ENCODE results near the gene ASCC1.

The ASCC1 gene

GRCh38 chr10:72074574-72075375 lies 141.3 kb downstream of the ASCC1 start:
- Mint-ChIP-seq H3K27ac (peak overlapping the region; percentile 59), H3K9me3 (no peaks in the 10 kb centered on the region), H3K4me1 (peaks cover 67% of the 10 kb centered on the region), H3K27me3 (no peaks in the 10 kb centered on the region), H3K4me3 (peak overlapping the region; percentile 38), H3K36me3 (peaks cover 22% of the 10 kb centered on the region)
- ATAC-seq, result no peak

GRCh38 chr10:72073708-72074573 lies 142.1 kb downstream of the ASCC1 start:
- ATAC-seq, result peak; percentile 44
- Mint-ChIP-seq H3K9me3 (no peaks in the 10 kb centered on the region), H3K4me1 (peaks cover 59% of the 10 kb centered on the region), H3K27ac (peak overlapping the region; percentile 85), H3K36me3 (peaks cover 30% of the 10 kb centered on the region), H3K27me3 (no peaks in the 10 kb centered on the region), H3K4me3 (peak overlapping the region; percentile 35)

GRCh38 chr10:72072639-72073038 lies 143.4 kb downstream of the ASCC1 start:
- Mint-ChIP-seq H3K4me3 (no peak overlapping the region), H3K4me1 (peaks cover 52% of the 10 kb centered on the region), H3K27me3 (no peaks in the 10 kb centered on the region), H3K9me3 (no peaks in the 10 kb centered on the region), H3K27ac (peak overlapping the region; percentile 36), H3K36me3 (peaks cover 42% of the 10 kb centered on the region)
- ATAC-seq, result no peak

GRCh38 chr10:72072046-72072445 lies 144.0 kb downstream of the ASCC1 start:
- ATAC-seq, result no peak
- Mint-ChIP-seq H3K36me3 (peaks cover 43% of the 10 kb centered on the region), H3K27ac (peak overlapping the region; percentile 36), H3K4me1 (peaks cover 48% of the 10 kb centered on the region), H3K27me3 (no peaks in the 10 kb centered on the region), H3K4me3 (no peak overlapping the region), H3K9me3 (no peaks in the 10 kb centered on the region)

GRCh38 chr10:72069751-72070526 lies 146.1 kb downstream of the ASCC1 start:
- H3K27me3 Mint-ChIP-seq, result no peaks in the 10 kb centered on the region
- no peak for ATAC-seq
- H3K4me1 Mint-ChIP-seq, result peaks cover 28% of the 10 kb centered on the region
- H3K36me3 Mint-ChIP-seq, result peaks cover 53% of the 10 kb centered on the region
- H3K4me3 Mint-ChIP-seq, result no peak overlapping the region
- no peaks in the 10 kb centered on the region for H3K9me3 Mint-ChIP-seq
- no peak overlapping the region for H3K27ac Mint-ChIP-seq

- H3K4me3 Mint-ChIP-seq, result no peak overlapping the region
Measured at GRCh38 chr10:72068901-72069446, 147.1 kb downstream of the ASCC1 start.

GRCh38 chr10:72068126-72068765 lies 147.8 kb downstream of the ASCC1 start:
- H3K9me3 Mint-ChIP-seq, result no peaks in the 10 kb centered on the region
- peak overlapping the region; percentile 18 for H3K27ac Mint-ChIP-seq
- H3K4me1 Mint-ChIP-seq, result peaks cover 14% of the 10 kb centered on the region
- no peak for ATAC-seq
- peaks cover 64% of the 10 kb centered on the region for H3K36me3 Mint-ChIP-seq
- no peak overlapping the region for H3K4me3 Mint-ChIP-seq
- no peaks in the 10 kb centered on the region for H3K27me3 Mint-ChIP-seq

More at GRCh38 chr10:72068901-72069446, 147.1 kb downstream of the ASCC1 start:
- H3K36me3 Mint-ChIP-seq, result peaks cover 58% of the 10 kb centered on the region
- peak overlapping the region; percentile 18 for H3K27ac Mint-ChIP-seq
- H3K9me3 Mint-ChIP-seq, result no peaks in the 10 kb centered on the region
- H3K27me3 Mint-ChIP-seq, result no peaks in the 10 kb centered on the region
- H3K4me1 Mint-ChIP-seq, result peaks cover 21% of the 10 kb centered on the region
- no peak for ATAC-seq

GRCh38 chr10:72067463-72068125 lies 148.5 kb downstream of the ASCC1 start:
- Mint-ChIP-seq H3K27ac (peak overlapping the region; percentile 18), H3K9me3 (no peaks in the 10 kb centered on the region)

GRCh38 chr10:72066318-72067284 lies 149.5 kb downstream of the ASCC1 start:
- Mint-ChIP-seq H3K36me3 (peaks cover 60% of the 10 kb centered on the region), H3K4me1 (peaks cover 11% of the 10 kb centered on the region), H3K4me3 (no peak overlapping the region), H3K9me3 (no peaks in the 10 kb centered on the region), H3K27me3 (no peaks in the 10 kb centered on the region), H3K27ac (no peak overlapping the region)
- no peak for ATAC-seq

More at GRCh38 chr10:72067463-72068125, 148.5 kb downstream of the ASCC1 start:
- Mint-ChIP-seq H3K4me1 (peaks cover 8% of the 10 kb centered on the region), H3K36me3 (peaks cover 66% of the 10 kb centered on the region), H3K4me3 (no peak overlapping the region), H3K27me3 (no peaks in the 10 kb centered on the region)
- ATAC-seq, result no peak

- H3K9me3 Mint-ChIP-seq, result no peaks in the 10 kb centered on the region
- peaks cover 55% of the 10 kb centered on the region for H3K36me3 Mint-ChIP-seq
- peaks cover 20% of the 10 kb centered on the region for H3K4me1 Mint-ChIP-seq
- H3K4me3 Mint-ChIP-seq, result no peak overlapping the region
- ATAC-seq, result no peak
- H3K27ac Mint-ChIP-seq, result no peak overlapping the region
- H3K27me3 Mint-ChIP-seq, result no peaks in the 10 kb centered on the region
Measured at GRCh38 chr10:72065439-72066025, 150.5 kb downstream of the ASCC1 start.

- peak overlapping the region; percentile 62 for H3K27ac Mint-ChIP-seq
Measured at GRCh38 chr10:72063703-72064391, 152.2 kb downstream of the ASCC1 start.

More at GRCh38 chr10:72063703-72064391, 152.2 kb downstream of the ASCC1 start:
- peaks cover 42% of the 10 kb centered on the region for H3K36me3 Mint-ChIP-seq
- H3K4me3 Mint-ChIP-seq, result no peak overlapping the region
- H3K27me3 Mint-ChIP-seq, result no peaks in the 10 kb centered on the region
- no peaks in the 10 kb centered on the region for H3K9me3 Mint-ChIP-seq
- no peak for ATAC-seq
- H3K4me1 Mint-ChIP-seq, result peaks cover 37% of the 10 kb centered on the region

Measured in stimulated activated memory B cell treated with anti-CD40 and anti-IgM and Interleukin-4, amounts not matched to agents 10 μg/mL and 1 μg/mL and 100 μg/mL, for 72 hours (primary cell).